ENCODE data around the gene MYO1H. TPM values are rescaled to one million over a fixed set of nuclear protein-coding genes. Genes with fewer than 3 reads are reported as not detected.
"Not testable (repeated sequence)": the region's sequence is repeated elsewhere in the genome, so short reads cannot be mapped to it uniquely, and the experiment has no call there.

Gene MYO1H
- total RNA-seq, 1 donor from 2014 or later, result not detected

DNA sequence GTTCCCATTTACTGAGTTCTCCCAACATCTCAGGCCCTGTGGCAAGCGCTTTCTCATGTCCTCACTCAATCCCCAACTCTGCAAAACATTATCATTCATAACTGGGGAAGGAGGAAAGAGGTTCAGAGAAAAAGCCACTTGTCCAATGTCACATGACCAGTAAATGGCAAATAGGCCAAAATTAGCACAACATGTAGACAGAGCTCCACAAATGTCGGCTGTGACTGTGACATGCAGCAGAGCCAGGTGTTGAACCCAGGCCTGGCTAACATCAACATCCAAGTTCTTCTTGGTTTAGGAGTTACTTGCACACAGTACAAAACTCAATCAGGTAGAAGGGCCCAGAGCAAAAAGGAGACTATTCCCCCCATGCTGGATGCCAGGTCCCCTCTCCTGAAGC, 118.6 kb downstream of the MYO1H start:
- DNase-seq (ENCODE audit: low spot score) (no peak), ATAC-seq (no peak)

DNA sequence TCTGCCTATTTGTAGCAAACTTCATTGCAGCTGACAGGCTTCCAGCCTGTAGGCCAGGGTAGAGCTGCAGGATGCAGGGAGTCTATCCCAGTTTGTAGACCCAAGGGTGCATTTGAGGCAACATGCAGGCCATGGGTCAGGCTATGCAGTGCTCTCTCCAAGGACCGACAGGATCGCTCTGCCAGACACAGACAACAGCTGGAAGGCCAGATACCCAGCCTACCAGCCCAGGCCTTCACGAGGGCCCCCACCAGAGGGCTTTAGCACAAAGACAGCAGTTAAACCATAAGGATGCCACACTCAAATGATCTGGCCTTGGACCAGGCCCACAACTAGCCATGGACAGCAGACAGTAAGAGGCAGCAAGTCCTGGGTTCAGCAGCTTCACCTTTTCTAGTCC, 119.1 kb downstream of the MYO1H start:
- ATAC-seq (no peak), DNase-seq (ENCODE audit: low spot score) (no peak)

GRCh38 chr12:109467978-109468676, 120.4 kb downstream of the MYO1H start:
- ATAC-seq (peak; percentile 51), DNase-seq (ENCODE audit: low spot score) (no peak)

- DNase-seq (ENCODE audit: low spot score) (no peak), ATAC-seq (no peak)
Observed at GRCh38 chr12:109469517-109469916, 121.8 kb downstream of the MYO1H start.

DNA sequence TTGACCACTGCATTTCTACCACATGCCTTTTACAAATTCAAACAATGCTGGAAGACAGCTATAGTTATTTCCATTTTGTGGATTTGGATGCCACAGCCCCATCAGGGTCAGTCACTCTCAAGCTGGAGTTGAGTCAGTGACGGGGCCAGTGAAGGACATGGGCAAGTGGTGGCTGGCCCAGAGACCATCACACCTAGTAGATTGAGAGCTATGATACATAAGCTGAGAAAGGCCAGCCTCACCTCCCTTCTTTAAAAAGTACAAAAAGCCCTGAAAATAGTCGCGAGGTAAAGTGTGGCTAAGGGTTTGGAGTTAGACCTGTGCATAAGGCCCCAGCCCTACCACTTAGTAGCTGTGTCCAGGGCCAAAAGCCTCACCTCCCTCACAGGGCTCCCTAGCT, 125.3 kb downstream of the MYO1H start:
- ATAC-seq (no peak), DNase-seq (ENCODE audit: low spot score) (no peak)

DNA sequence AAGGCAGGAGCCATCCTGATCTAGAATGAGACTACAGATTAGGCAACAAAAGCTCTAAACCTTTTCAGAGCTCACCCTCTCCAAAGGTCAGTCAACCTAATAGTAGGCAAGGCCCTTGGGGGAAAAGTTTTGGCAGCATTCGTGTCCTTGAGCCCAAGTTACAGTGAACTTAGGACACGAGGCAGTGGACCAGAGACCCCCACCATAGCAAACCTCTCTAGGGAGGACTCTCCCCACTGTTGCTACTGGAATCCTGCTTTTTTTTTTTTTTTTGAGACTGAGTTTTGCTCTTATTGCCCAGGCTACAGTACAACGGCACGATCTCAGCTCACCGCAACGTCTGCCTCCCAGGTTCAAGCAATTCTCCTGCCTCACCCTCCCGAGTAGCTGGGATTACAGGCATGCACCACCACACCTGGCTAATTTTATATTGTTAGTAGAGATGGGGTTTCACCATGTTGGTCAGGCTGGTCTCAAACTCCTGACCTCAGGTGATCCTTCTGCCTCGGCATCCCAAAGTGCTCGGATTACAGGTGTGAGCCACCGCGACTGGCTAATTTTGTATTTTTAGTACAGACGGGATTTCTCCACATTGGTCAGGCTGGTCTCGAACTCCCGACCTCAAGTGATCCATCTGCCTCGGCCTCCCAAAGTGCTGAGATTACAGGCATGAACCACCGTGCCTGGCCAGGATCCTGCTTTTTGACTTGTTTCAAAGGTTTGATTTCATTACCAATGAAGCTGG, 126.0 kb downstream of the MYO1H start:
- not testable (repeated sequence) for ATAC-seq

DNA sequence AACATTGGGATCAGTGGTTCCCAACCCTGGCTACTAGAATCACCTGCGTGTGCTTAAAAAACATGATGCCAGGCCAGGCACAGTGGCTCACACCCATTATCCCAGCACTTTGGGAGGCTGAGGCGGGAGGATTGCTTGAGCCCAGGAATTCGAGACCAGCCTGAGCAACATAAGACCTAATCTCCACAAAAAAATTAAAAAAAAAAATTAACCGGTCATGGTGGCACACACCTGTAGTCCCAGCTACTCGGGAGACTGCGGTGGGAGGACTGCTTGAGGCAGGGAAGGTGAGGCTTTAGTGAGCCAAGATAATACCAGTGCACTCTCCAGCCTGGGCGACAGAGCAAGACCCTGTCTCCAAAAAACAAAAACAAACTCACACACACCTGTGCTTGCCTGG, 127.4 kb downstream of the MYO1H start:
- DNase-seq (ENCODE audit: low spot score) (no peak), ATAC-seq (no peak)

More for the DNA sequence above, 126.0 kb downstream of the MYO1H start:
- DNase-seq (ENCODE audit: low spot score), result not testable (repeated sequence)

GRCh38 chr12:109475993-109476806, 128.5 kb downstream of the MYO1H start:
- ATAC-seq, result no peak
- no peak for DNase-seq (ENCODE audit: low spot score)

GRCh38 chr12:109476807-109477184, 129.1 kb downstream of the MYO1H start:
- no peak for DNase-seq (ENCODE audit: low spot score)
- no peak for ATAC-seq

DNA sequence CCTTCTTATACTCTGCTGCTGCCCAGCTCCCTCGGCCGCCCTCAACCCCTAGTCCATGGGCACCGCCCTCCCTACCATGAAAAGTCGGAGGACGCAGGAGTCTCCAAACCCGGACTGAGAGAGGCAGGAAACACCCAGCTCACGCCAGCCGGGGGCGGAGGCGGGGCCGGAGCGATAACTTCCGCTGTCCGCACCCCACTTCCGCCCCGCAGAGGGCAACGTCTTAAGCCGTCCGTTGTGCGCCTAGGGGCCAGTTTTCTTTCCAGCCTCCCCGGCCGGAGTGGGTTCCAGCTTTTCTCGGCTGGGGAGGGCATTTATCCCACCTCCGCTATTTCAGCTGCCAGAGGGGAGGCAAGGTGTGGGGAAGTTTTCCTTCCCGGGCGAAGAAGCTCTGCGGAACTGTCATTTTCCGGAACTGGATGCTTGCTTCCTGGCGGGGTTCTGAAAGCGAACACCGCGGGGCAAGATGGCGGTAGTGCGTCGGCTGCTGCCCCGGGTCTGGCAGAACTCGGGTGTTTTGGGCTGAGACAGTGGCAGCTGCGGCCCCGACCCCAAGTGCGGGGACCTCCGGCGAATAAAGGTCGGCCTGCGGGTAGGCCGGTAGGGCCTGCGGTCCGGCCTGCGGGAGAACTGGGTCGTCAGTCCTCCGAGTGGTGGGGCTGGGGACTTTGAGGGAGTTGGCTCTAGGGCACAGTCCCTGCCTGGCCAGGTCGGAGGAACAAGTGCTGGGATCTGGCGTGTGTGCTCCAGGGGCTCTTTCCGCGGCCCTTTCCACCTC, 129.7 kb downstream of the MYO1H start, which contains the start of the genes KCTD10 and UBE3B:
TSS of gene KCTD10 (minus strand) at position 116 of the 778 bp plus-strand sequence. CDS start at position 78, 38 bp downstream.
TSS of gene UBE3B (plus strand) at position 450 of the 778 bp plus-strand sequence. CDS start 5,918 bp downstream, outside the sequence.
- ATAC-seq (peak; percentile 99), DNase-seq (ENCODE audit: low spot score) (peak; percentile 88)

- ATAC-seq (no peak), DNase-seq (ENCODE audit: low spot score) (no peak)
Observed at GRCh38 chr12:109477963-109478315, 130.2 kb downstream of the MYO1H start.

- no peak for DNase-seq (ENCODE audit: low spot score)
- ATAC-seq, result no peak
Observed at GRCh38 chr12:109479761-109480160, 132.1 kb downstream of the MYO1H start.

DNA sequence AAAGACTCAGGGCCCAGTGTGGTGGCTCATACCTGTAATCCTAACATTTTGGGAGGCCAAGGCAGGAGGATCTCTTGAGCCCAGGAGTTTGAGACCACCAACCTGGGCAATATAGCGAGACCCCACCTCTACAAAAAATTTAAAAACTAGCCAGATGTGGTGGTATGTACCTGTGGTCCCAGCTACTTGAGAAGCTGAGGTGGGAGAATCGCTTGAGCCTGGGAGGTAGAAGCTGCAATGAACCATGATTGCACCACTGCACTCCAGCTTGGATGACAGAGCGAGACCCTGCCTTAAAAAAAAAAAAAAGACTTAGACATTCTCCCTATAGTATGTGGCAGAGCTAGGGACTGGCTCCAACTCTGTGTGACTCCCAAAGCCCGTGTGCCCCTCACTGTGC, 132.7 kb downstream of the MYO1H start:
- ATAC-seq, result no peak
- no peak for DNase-seq (ENCODE audit: low spot score)

DNA sequence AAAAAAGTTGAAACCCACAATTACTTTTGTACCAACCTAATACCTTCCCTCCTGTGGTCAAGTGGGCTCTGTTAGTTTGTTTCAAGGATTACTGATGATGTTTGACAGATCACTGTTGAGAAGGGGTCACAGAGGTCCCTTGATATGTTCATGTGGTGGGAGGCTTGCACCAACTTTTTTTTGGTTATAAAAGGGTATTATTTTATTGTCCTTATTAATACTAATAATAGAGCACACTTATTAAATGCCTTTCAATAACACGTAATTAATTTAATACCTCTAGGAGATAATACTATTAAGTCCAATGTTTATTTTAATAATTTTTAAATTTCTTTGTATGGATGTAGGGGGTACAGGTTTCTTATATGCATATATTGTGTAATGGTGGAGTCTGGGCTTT, 134.2 kb downstream of the MYO1H start:
- ATAC-seq, result no peak
- no peak for DNase-seq (ENCODE audit: low spot score)

- no peak for ATAC-seq
- DNase-seq (ENCODE audit: low spot score), result no peak
Observed at GRCh38 chr12:109482491-109482890, 134.8 kb downstream of the MYO1H start.

DNA sequence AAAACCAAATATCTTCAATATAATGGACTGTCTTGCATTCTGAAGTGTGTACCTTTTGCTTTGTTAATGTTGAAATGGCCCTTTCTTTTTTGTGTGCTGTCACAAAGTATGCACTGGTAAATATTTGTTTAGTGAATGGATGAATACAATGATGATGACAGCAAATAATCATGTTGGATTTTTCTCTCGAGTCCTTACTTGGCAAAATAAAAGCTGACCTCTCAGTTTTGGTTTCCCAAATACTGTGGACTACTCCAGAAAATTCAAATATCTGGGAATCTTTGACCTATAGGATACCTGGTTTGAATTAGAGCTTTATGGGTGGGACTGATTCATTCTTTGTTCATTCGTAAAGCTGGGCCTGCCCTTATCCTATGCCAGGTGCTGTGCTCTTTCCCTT, 135.2 kb downstream of the MYO1H start:
- DNase-seq (ENCODE audit: low spot score) (no peak), ATAC-seq (no peak)

DNA sequence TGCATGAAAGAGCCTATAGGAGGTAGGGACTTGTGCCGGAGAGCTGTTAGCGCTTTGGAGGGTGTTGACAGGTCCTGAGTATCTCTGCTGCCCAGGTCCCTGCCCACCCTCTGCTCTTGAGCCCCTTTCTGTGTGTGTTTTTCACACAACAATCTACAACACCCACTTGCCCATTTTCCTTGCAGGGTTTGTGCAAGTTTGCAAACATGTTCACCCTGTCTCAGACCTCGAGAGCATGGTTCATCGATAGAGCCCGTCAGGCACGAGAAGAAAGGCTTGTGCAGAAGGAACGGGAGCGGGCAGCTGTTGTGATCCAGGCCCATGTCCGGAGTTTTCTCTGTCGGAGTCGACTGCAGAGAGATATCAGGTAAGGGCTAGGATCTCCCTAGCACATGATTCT, 135.6 kb downstream of the MYO1H start:
- ATAC-seq, result no peak
- DNase-seq (ENCODE audit: low spot score), result no peak

- DNase-seq (ENCODE audit: low spot score) (no peak), ATAC-seq (no peak)
Observed at GRCh38 chr12:109485201-109485600, 137.5 kb downstream of the MYO1H start.

GRCh38 chr12:109487181-109488050, 139.7 kb downstream of the MYO1H start:
- DNase-seq (ENCODE audit: low spot score) (no peak), ATAC-seq (no peak)
